HepG2 (cell line): ENCODE measurements around the gene RTBDN. TPM values are rescaled to one million over a fixed set of nuclear protein-coding genes. Genes with fewer than 3 reads are reported as not detected.

Experiments used
- ATAC-seq: fragments of 200-7000 bp; cut with Tn5 transposase; 3 replicates; pipeline ENCODE4 v1.9.1; 2020; ENCODE audit warnings: mild to moderate bottlenecking, moderate library complexity
- BruUV-seq: library from RNA; stranded (reverse); fragments of 400-500 nt; replicated peaks from 2 replicates; lab custom pipeline; 2021; lab: Mats Ljungman, UMichigan
- CTCF ChIA-PET: fragments of 300-600 bp; formaldehyde crosslinking; extraction: SDS; loops from one replicate; lab custom pipeline; 2021; ENCODE audit warnings: low total read pairs, inconsistent platforms, low intra/inter-chr PET ratio; lab: Yijun Ruan, JAX
- POLR2A ChIA-PET: fragments of 350-600 bp; sonication (Branson Sonifier 250); formaldehyde crosslinking; loops from one replicate; lab custom pipeline; 2020; ENCODE audit warnings: antibody characterized with exemption, inconsistent platforms; lab: Yijun Ruan, JAX
- DNase-seq: peaks from one replicate; pipeline ENCODE4 v3.0.0-alpha.2; 2015; ENCODE audit warnings: low spot score
- FAIRE-seq: peaks from 3 replicates; lab custom pipeline; 2011; peaks lifted over from hg19 to GRCh38; lab: Jason Lieb, UNC
- H2AFZ ChIP-seq: one replicate; pipeline ENCODE4 v1.6.1; 2011; ENCODE audit warnings: low read length, inconsistent platforms
- H3K27ac ChIP-seq: fragments of 300-600 bp; 3 replicates; pipeline ENCODE4 v1.8.0; 2011; ENCODE audit warnings: mixed run types, mild to moderate bottlenecking, mixed read lengths, low read length, inconsistent platforms; ENCODE audit not compliant: insufficient read depth; ENCODE audit errors: extremely low read length
- H3K27me3 ChIP-seq, 2 experiments: fragments of 200-600 bp in 1 of 2; 2 replicates in 1 of 2; 3 replicates in 1 of 2; pipeline versions ENCODE4 v1.6.0 to v1.8.0; 2011; ENCODE audit warnings: low read length in 2 of 2, mild to moderate bottlenecking in 2 of 2, moderate library complexity in 2 of 2, inconsistent platforms in 1 of 2; ENCODE audit not compliant: insufficient read depth in 2 of 2, control insufficient read depth in 1 of 2
- H3K36me3 ChIP-seq, 2 experiments: fragments of 200-600 bp in 1 of 2; replicated peaks in 1 of 2; 2 replicates in 1 of 2; 3 replicates in 1 of 2; pipeline versions ENCODE4 v1.5.1 to v1.8.0; 2011; ENCODE audit warnings: low read length in 2 of 2, inconsistent platforms in 1 of 2; ENCODE audit not compliant: insufficient read depth in 2 of 2, control insufficient read depth in 1 of 2
- H3K4me1 ChIP-seq: 2 replicates; pipeline ENCODE4 v1.5.1; 2012; ENCODE audit warnings: low read length, inconsistent platforms; ENCODE audit not compliant: insufficient read depth
- H3K4me2 ChIP-seq: 2 replicates; pipeline ENCODE4 v1.6.0; 2011; ENCODE audit warnings: low read depth, low read length, inconsistent platforms
- H3K4me3 ChIP-seq, 3 experiments: fragments of 200-600 bp in 1 of 3; sonication (generic), shearing (Covaris generic) in 1 of 3; replicated peaks in 1 of 3; 2 replicates each; pipeline ENCODE4 v1.5.1; 2011 to 2016; ENCODE audit warnings: low read length in 3 of 3, inconsistent platforms in 2 of 3, low read depth in 2 of 3, mild to moderate bottlenecking in 2 of 3, control low read depth in 1 of 3, mixed read lengths in 1 of 3; ENCODE audit not compliant: insufficient read depth in 1 of 3
- H3K79me2 ChIP-seq: one replicate; pipeline ENCODE4 v1.6.1; 2011; ENCODE audit warnings: low read length, inconsistent platforms; ENCODE audit not compliant: insufficient read depth
- H3K9ac ChIP-seq: 2 replicates; pipeline ENCODE4 v1.6.0; 2011; ENCODE audit warnings: mild to moderate bottlenecking, low read depth, low read length, inconsistent platforms; ENCODE audit not compliant: insufficient read depth
- H3K9me3 ChIP-seq: 2 replicates; pipeline ENCODE4 v1.5.1; 2012; ENCODE audit warnings: mild to moderate bottlenecking, low read length
- H4K20me1 ChIP-seq: 2 replicates; pipeline ENCODE4 v1.6.0; 2011; ENCODE audit warnings: inconsistent platforms, mild to moderate bottlenecking, low read length, moderate library complexity; ENCODE audit not compliant: insufficient read depth
- CBX1 ChIP-seq: IDR thresholded peaks from one replicate; pipeline ENCODE4 v1.6.1; 2016; ENCODE audit warnings: antibody characterized with exemption, low read depth
- DPF2 ChIP-seq: sonication (generic); formaldehyde crosslinking; IDR thresholded peaks from 2 replicates; pipeline ENCODE4 v1.4.0; 2020; ENCODE audit warnings: mild to moderate bottlenecking, low read depth, missing genetic modification reagents, borderline replicate concordance
- ESRRA ChIP-seq: sonication (generic); formaldehyde crosslinking; IDR thresholded peaks from 2 replicates; pipeline ENCODE4 v1.5.1; 2020; ENCODE audit warnings: mild to moderate bottlenecking, low read depth, missing genetic modification reagents
- FOXM1 ChIP-seq: sonication (generic); formaldehyde crosslinking; IDR thresholded peaks from 2 replicates; pipeline ENCODE4 v1.5.0; 2020; ENCODE audit warnings: missing genetic modification reagents
- NKX3-1 ChIP-seq: sonication (generic); formaldehyde crosslinking; IDR thresholded peaks from 2 replicates; pipeline ENCODE4 v1.5.0; 2020; ENCODE audit warnings: missing genetic modification reagents
- ZNF232 ChIP-seq: sonication (generic); formaldehyde crosslinking; IDR thresholded peaks from 2 replicates; pipeline ENCODE4 v1.4.0; 2020; ENCODE audit warnings: missing genetic modification reagents, borderline replicate concordance
- WGBS: methylation state at CpG from one replicate; pipeline ENCODE4 v1.1.6; 2017; ENCODE audit warnings: low lambda C conversion rate; 5-methylcytosine and 5-hydroxymethylcytosine counted together
- in situ Hi-C: cut with HindIII; loops from 2 replicates; pipeline ENCODE4 v1.10.0; 2017; ENCODE audit warnings: low pct_unique_long_range_greater_than_20kb; ENCODE audit not compliant: extremely low pct_ligation_motif_present
- intact Hi-C: fragments of 100-400 bp; cut with micrococcal nuclease; formaldehyde crosslinking; loops from one replicate; pipeline ENCODE4 v1.10.0; 2022; ENCODE audit not compliant: unreplicated experiment
- polyA plus RNA-seq, 8 experiments: library from polyadenylated mRNA; depleted of rRNA in 3 of 8; stranded (reverse) in 7 of 8; unstranded in 1 of 8; fragments of >200 nt; fragmentation: Illumina TruSeq in 4 of 8; extraction: Trizol in 4 of 8; gene quantifications; 2 replicates each; pipeline versions ENCODE4 v1.2.1 to v1.2.3, GENCODE V29; 2011 to 2016; ENCODE audit warnings: low read depth in 4 of 8, missing spikeins in 1 of 8, mixed read lengths in 1 of 8; ENCODE audit not compliant: insufficient read depth in 1 of 8
- total RNA-seq, 5 experiments: library from RNA; depleted of rRNA; stranded (reverse); fragments of >200 nt; fragmentation: Illumina TruSeq; extraction: Trizol; gene quantifications; 2 replicates each; pipeline ENCODE4 v1.2.3, GENCODE V29; 2016; ENCODE audit warnings: low read depth in 1 of 5
- TF ChIP-seq, protein P1 (sequence below): sonication (generic); formaldehyde crosslinking; IDR thresholded peaks from 2 replicates; pipeline ENCODE4 v1.4.0; 2020; ENCODE audit warnings: missing genetic modification reagents
- TF ChIP-seq, protein P2 (sequence below): IDR thresholded peaks from 2 replicates; pipeline ENCODE4 v1.6.1; 2016; ENCODE audit warnings: missing biosample characterization, missing genetic modification reagents, low read depth

Gene RTBDN
- total and polyA plus RNA-seq, 2 of the 13 experiments (the other 11 are each of a cell fraction or from before 2014, with no cell fraction given) = 0.27 to 0.48 TPM

GRCh38 chr19:12787458-12787857, 46.9 kb downstream of the RTBDN start:
- Histone ChIP-seq H3K9ac (no peak overlapping the region), H3K79me2 (peaks cover 4% of the 10 kb centered on the region), H4K20me1 (no peaks in the 10 kb centered on the region), H2AFZ (no peak overlapping the region), H3K9me3 (no peaks in the 10 kb centered on the region), H3K27me3 (no peaks in the 10 kb centered on the region; a peak in 2 of 5 replicates), H3K4me2 (no peak overlapping the region), H3K27ac (no peak overlapping the region), H3K4me3 (no peak overlapping the region), H3K4me1 (peaks cover 77% of the 10 kb centered on the region), H3K36me3 (no peaks in the 10 kb centered on the region)
- BruUV-seq = no TSS peak
- ChIA-PET CTCF (no interaction called here), POLR2A (interaction anchor here (1.4 to 1.5 kb wide), 2 partner anchors 9 to 13 kb away, joined by 3 to 5 read pairs; no protein-coding TSS in a partner anchor)
- ATAC-seq (no peak), FAIRE-seq (no peak), DNase-seq (no peak)
- in situ Hi-C loops (no loop called here), intact Hi-C loops (no loop called here)
- TF ChIP-seq ESRRA (CRISPR knock-in tag) (no peak), ZNF232 (CRISPR knock-in tag) (no peak), CBX1 (no peak), NKX3-1 (CRISPR knock-in tag) (no peak), DPF2 (CRISPR knock-in tag) (no peak), FOXM1 (CRISPR knock-in tag) (no peak)
- TF ChIP-seq, protein P1, sequence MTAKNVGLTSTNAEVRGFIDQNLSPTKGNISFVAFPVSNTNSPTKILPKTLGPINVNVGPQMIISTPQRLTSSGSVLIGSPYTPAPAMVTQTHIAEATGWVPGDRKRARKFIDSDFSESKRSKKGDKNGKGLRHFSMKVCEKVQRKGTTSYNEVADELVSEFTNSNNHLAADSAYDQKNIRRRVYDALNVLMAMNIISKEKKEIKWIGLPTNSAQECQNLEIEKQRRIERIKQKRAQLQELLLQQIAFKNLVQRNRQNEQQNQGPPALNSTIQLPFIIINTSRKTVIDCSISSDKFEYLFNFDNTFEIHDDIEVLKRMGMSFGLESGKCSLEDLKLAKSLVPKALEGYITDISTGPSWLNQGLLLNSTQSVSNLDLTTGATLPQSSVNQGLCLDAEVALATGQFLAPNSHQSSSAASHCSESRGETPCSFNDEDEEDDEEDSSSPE = no peak
- TF ChIP-seq, protein P2, sequence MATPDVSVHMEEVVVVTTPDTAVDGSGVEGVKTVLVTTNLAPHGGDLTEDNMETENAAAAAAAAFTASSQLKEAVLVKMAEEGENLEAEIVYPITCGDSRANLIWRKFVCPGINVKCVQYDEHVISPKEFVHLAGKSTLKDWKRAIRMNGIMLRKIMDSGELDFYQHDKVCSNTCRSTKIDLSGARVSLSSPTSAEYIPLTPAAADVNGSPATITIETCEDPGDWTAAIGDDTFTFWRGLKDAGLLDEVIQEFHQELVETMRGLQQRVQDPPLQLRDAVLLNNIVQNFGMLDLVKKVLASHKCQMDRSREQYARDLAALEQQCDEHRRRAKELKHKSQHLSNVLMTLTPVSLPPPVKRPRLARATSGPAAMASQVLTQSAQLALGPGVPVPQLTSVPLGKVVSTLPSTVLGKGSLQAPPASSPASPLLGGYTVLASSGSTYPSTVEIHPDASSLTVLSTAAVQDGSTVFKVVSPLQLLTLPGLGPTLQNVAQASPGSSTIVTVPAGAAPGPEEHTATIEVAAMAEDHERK (CRISPR knock-in tag) = no peak
- 46% methylated on average over 10 of the region's 10 CpGs for WGBS
